Spinal cord (tissue), 10 donors: ENCODE results near the gene LSM8. TPM values are rescaled to one million over a fixed set of nuclear protein-coding genes. Genes with fewer than 3 reads are reported as not detected.
A peak's percentile ranks its signal among the peaks of the same experiment; 100 is the strongest.

Source experiments
- DNase-seq, 6 donors: peaks; one replicate each; pipeline versions ENCODE4 v3.0.0 to v3.0.0-alpha.2; 2013 to 2015; ENCODE audit warnings: low spot score in 6 of 6, low read depth in 4 of 6
- H3K27ac ChIP-seq: one replicate; pipeline ENCODE4 v1.5.1; 2013; ENCODE audit warnings: low read depth, low read length, control low read depth
- H3K27me3 ChIP-seq: one replicate; pipeline ENCODE4 v1.6.1; 2013; ENCODE audit warnings: low read length; ENCODE audit not compliant: control insufficient read depth, insufficient read depth
- H3K36me3 ChIP-seq: one replicate; pipeline ENCODE4 v1.6.1; 2013; ENCODE audit warnings: low read length; ENCODE audit not compliant: control insufficient read depth, insufficient read depth
- H3K4me1 ChIP-seq: one replicate; pipeline ENCODE4 v1.6.1; 2013; ENCODE audit warnings: low read length; ENCODE audit not compliant: control insufficient read depth, insufficient read depth
- H3K4me3 ChIP-seq: one replicate; pipeline ENCODE4 v1.5.1; 2013; ENCODE audit warnings: low read depth, low read length, control low read depth
- H3K9me3 ChIP-seq: one replicate; pipeline ENCODE4 v1.6.1; 2013; ENCODE audit warnings: low read length; ENCODE audit not compliant: control insufficient read depth, insufficient read depth
- WGBS: methylation state at CpG from one replicate; pipeline ENCODE4 v1.1.5; 2013; ENCODE audit warnings: missing lambda C conversion rate; ENCODE audit not compliant: insufficient coverage; 5-methylcytosine and 5-hydroxymethylcytosine counted together
- polyA plus RNA-seq, 2 donors: library from polyadenylated mRNA; unstranded; fragments of 120-200 nt; gene quantifications; one replicate each; pipeline ENCODE4 v1.2.1, GENCODE V29; 2013; ENCODE audit not compliant: insufficient read length in 2 of 2
- total RNA-seq, 2 donors: library from RNA; depleted of rRNA in 1 of 2; stranded (reverse); fragments of 120-200 nt in 1 of 2; fragments of >200 nt in 1 of 2; gene quantifications; one replicate each; pipeline versions ENCODE4 v1.2.3 to v1.2.4, GENCODE V29; 2013 to 2014
- donor health status: healthy.

LSM8 gene
- total and polyA plus RNA-seq, 4 donors: 41.3 to 48.1 (median 45.4) TPM

DNA sequence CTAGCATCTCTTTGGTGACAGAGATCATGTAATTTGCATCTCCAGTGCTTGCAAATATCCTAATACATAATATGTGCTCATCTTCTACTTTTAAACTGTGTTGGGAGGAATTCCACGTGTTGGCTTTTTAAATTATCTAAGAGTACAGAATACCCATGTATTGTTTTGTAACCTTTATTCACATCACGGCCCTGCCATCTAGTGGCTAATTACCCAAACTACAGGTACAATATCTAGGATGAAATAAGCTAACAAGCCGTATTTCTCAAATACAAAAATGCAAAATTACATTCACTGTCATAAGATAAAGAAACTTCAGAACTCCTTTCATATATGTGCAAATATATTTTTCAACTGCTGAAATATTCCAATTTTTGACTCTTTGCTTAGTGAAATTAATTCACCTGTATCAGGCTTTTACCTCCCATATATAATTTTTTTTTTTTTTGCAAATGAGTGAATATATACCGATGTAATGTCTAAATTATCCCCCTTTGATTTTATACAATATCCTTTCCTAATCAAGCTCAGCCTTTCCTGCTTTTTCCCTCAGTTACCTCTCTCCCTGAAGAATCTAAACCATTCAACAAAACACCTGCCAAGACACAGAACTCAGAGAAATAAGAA is 30.3 kb upstream of the LSM8 start:
- Histone ChIP-seq H3K36me3 (no peaks in the 10 kb centered on the region), H3K9me3 (peaks cover 6% of the 10 kb centered on the region), H3K27ac (no peak overlapping the region), H3K27me3 (no peaks in the 10 kb centered on the region), H3K4me3 (no peak overlapping the region), H3K4me1 (no peaks in the 10 kb centered on the region)
- peak in 2 of 6 donors; percentile 31 to 68 for DNase-seq
- 14% methylated on average over 1 of the region's 4 CpGs for WGBS

DNA sequence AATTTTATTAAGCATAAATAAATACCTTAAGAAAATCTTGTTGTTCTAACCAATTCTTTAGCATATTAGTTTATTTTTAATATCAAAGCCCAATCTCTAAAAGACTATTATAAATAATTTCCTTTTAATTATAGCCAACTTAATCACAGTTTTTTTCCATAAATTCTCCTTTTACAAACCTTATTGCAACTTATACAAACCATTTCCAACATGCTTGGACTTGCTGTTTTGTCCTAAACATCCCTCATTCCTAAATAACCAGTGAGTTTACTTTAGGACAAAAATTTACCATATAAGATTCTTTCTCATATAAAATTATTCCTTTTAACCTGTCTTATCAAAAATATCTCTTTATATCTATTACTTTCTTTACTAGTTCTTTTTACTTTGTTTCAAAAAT is 25.2 kb upstream of the LSM8 start:
- H3K9me3 ChIP-seq: peaks cover 7% of the 10 kb centered on the region
- H3K4me3 ChIP-seq: no peak overlapping the region
- no peaks in the 10 kb centered on the region for H3K4me1 ChIP-seq
- H3K27me3 ChIP-seq: no peaks in the 10 kb centered on the region
- H3K36me3 ChIP-seq: no peaks in the 10 kb centered on the region
- H3K27ac ChIP-seq: no peak overlapping the region
- DNase-seq: no peak

DNA sequence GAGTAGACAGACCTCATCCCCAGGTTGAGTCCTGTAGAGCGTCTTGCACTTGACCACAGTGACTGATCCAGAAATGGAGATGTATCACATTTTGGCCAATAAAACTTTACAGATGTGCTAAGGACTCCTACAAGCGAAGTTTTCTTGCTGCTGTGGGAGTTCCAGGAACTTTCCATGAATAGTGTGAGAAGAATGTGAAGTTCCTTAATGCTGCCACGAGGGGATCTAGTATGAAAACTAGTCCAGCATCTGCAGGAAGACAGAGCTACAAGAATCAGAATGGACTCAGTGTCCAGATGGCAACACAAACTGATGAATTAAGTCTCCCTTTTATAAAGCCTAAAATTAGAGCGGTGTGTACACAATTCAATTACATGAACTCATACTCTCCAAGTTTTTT is 14.8 kb upstream of the LSM8 start:
- Histone ChIP-seq H3K27me3 (no peaks in the 10 kb centered on the region), H3K27ac (no peak overlapping the region), H3K4me3 (no peak overlapping the region), H3K9me3 (no peaks in the 10 kb centered on the region), H3K4me1 (no peaks in the 10 kb centered on the region), H3K36me3 (no peaks in the 10 kb centered on the region)
- DNase-seq: no peak
- WGBS: 83% methylated on average over 2 of the region's 4 CpGs

DNA sequence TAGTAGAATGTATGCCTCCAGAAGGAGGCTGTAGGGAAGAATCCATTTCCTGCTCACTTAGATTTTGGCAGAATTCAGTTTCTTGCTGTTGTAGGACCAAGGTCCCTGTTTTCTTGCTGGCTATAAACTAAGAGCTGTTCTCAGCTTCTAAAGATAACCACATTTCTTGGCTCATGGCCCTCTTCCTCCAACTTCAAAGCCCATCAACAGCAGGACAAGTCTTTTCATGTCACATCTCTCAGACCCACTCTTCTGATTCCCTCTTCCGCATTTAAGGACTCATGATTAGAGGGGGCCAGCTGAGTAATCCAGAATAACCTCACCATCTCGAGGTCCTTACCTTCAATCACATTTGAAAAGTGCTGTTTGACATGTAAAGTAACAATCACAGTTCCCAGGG is 8.2 kb upstream of the LSM8 start:
- no peaks in the 10 kb centered on the region for H3K27me3 ChIP-seq
- no peaks in the 10 kb centered on the region for H3K4me1 ChIP-seq
- H3K27ac ChIP-seq: no peak overlapping the region
- no peaks in the 10 kb centered on the region for H3K36me3 ChIP-seq
- no CpG with 5 or more reads among the region's 2 CpGs for WGBS
- no peak for DNase-seq
- no peaks in the 10 kb centered on the region for H3K9me3 ChIP-seq
- H3K4me3 ChIP-seq: no peak overlapping the region

DNA sequence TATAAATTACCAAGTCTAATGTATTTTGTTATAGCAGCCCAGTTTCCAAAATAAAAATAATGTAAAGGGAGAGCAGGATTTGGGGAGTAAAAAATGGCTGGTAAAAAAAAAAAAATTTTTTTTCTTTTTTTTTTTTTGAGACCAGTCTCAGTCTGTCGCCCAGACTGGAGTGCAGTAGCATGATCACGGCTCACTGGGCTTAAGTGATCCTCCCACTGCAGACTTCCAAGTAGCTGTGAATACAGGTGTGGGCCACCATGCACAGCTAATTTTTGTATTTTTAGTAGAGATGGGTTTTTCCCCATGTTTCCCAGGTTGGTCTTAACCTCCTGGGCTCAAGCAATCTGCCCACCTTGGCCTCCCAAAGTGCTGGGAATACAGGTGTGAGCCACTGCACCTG is 4.8 kb upstream of the LSM8 start:
- no peak overlapping the region for H3K4me3 ChIP-seq
- no peaks in the 10 kb centered on the region for H3K9me3 ChIP-seq
- H3K36me3 ChIP-seq: no peaks in the 10 kb centered on the region
- no peaks in the 10 kb centered on the region for H3K4me1 ChIP-seq
- no peak overlapping the region for H3K27ac ChIP-seq
- no peak for DNase-seq
- H3K27me3 ChIP-seq: no peaks in the 10 kb centered on the region
- no CpG with 5 or more reads among the region's 2 CpGs for WGBS

DNA sequence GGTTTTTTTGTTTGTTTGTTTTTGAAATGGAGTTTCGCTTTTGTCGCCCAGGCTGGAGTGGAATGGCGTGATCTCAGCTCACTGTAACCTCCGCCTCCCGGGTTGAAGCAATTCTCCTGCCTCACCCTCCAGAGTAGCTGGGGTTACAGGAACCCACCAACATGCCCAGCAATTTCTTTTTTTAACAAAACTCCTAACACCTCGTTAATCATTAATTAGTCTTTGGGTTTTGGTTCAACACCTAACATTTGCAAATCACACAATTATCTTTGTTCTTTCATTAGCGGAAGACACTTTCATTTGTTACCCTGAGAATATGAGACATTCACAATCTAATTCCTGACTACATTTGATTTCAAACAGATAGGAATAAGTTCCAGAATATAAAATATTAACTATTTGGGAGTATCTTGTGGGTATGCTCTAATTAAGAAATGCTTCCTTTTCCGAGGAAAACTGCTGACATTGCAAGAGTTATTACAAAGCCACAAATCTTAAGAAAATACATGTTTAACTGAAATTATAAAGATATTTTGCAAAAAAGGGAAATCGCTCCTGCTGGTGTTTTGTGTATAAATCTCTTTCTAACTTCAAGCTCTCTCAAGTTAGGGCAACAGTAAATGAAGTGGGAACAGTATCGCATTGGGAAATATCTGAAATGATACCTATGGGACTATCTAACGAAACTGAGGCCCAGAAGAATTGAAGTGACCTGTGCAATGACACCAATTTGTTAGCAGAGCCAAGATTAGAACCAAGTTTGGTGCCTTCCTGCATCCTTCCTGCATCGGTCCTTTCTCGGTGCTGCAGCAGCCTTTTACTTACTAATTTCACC is 1.2 kb upstream of the LSM8 start:
- DNase-seq: peak in 1 of 6 donors; percentile 2
- H3K27me3 ChIP-seq: no peaks in the 10 kb centered on the region
- H3K4me3 ChIP-seq: peak overlapping the region; percentile 92
- 65% methylated on average over 8 of the region's 13 CpGs for WGBS
- H3K4me1 ChIP-seq: peaks cover 4% of the 10 kb centered on the region
- H3K27ac ChIP-seq: no peak overlapping the region
- no peaks in the 10 kb centered on the region for H3K36me3 ChIP-seq
- no peaks in the 10 kb centered on the region for H3K9me3 ChIP-seq

DNA sequence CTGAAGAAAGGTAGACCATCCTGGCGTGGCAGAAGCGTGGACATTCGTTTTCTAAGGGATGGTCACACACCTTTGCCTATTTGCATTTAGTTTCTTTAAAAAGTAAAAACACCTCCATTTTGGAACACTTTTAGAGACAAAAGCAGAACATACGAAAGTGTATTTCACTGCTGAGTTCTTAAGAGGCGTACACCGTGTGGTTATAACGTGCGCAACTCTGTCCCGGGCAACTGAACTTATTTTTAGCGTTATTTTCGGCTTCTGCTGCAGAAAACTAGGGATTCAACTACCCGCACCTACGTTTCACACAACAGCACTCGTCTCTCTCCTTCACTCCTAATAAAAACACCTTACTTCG is 557 bp upstream of the LSM8 start:
- Histone ChIP-seq H3K27ac (peak overlapping the region; percentile 94), H3K4me3 (peak overlapping the region; percentile 92), H3K4me1 (peaks cover 4% of the 10 kb centered on the region), H3K9me3 (no peaks in the 10 kb centered on the region), H3K27me3 (no peaks in the 10 kb centered on the region), H3K36me3 (no peaks in the 10 kb centered on the region)
- under 1% methylated on average over 12 of the region's 15 CpGs for WGBS
- peak in 1 of 6 donors; percentile 13 for DNase-seq

DNA sequence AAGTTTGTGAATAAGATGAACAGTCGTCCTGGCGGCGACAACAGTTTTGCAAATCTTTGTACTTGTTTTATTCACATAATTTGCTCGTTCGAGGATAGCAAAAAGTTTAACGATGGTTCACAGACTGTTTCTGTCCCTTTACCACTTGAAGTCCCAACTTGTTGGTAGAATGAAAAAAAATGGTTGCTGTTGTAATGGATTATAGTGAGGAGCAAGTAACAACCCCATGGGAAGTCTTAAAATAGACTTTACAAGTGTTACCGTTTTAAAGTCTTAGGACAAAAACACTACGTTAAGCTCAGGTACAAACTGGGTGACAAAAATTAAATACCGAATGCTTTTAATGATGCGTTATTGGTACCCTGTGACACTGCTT is 589 bp downstream of the LSM8 start:
- peak overlapping the region; percentile 92 for H3K4me3 ChIP-seq
- H3K27me3 ChIP-seq: no peaks in the 10 kb centered on the region
- peaks cover 8% of the 10 kb centered on the region for H3K36me3 ChIP-seq
- H3K4me1 ChIP-seq: peaks cover 4% of the 10 kb centered on the region
- no CpG with 5 or more reads among the region's 10 CpGs for WGBS
- H3K9me3 ChIP-seq: no peaks in the 10 kb centered on the region
- peak in 1 of 6 donors; percentile 22 for DNase-seq
- H3K27ac ChIP-seq: peak overlapping the region; percentile 94

DNA sequence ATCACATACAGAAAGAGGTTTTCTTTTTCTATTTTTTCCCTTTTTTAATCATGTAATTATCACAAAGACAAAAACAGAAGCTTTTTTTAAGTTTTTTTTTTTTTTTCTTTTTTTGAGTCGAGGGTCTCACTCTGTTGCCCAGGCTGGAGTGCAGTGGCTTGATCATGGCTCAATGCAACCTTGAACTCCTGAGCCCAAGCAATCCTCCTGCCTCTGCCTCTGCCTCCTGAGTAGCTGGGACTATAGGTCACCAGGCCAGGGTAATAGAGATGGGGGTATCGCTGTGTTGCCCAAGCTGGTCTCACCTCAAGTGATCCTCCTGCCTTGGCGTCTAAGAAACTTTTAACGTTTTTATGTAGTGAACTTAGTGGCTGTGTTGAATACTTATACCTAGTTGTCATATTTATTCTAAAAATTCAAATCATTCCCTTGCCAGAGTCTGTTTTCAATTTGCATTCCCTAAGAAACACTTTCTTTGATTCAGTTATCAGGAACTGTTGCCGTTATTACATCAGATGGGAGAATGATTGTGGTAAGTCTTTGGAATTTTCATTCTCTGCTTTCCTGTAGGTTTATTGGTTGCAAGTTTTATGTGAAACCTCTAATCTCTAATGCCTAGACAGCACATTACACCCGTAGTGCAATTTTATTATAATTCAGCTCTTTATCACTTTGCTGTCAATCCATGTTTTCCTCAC is 1.3 kb downstream of the LSM8 start:
- no CpG with 5 or more reads among the region's 6 CpGs for WGBS
- no peak overlapping the region for H3K27ac ChIP-seq
- H3K4me1 ChIP-seq: peaks cover 4% of the 10 kb centered on the region
- no peaks in the 10 kb centered on the region for H3K9me3 ChIP-seq
- no peak for DNase-seq
- no peaks in the 10 kb centered on the region for H3K27me3 ChIP-seq
- H3K4me3 ChIP-seq: no peak overlapping the region
- peaks cover 10% of the 10 kb centered on the region for H3K36me3 ChIP-seq

DNA sequence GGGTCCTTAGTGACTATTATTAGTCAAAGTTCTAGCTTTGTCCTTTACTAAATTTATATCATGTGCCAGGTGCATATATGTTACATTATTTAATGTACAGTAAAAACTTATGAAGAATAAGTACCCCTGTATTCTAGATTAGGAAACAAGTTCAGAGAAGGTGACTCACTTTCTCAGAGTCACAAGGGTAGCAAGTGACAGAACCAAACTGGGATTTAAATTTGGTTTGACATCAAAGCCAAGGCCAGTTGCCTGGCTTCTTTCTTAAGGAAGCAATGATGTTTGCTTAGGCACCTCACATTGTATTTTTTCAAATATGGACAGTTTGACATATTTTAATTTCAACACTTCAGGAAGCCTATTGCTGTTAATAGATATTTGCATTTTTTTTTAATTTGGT is 2.5 kb downstream of the LSM8 start:
- Histone ChIP-seq H3K9me3 (no peaks in the 10 kb centered on the region), H3K27ac (no peak overlapping the region), H3K36me3 (peaks cover 14% of the 10 kb centered on the region), H3K4me1 (peaks cover 4% of the 10 kb centered on the region), H3K27me3 (no peaks in the 10 kb centered on the region), H3K4me3 (no peak overlapping the region)
- DNase-seq: no peak
